Placental pericyte (primary cell): ENCODE data around the gene GPRIN1. TPM values are rescaled to one million over a fixed set of nuclear protein-coding genes. Genes with fewer than 3 reads are reported as not detected.

ENCODE experiments used
- small RNA-seq: library from RNA; depleted of rRNA; stranded (forward); fragments of <200 nt; gene quantifications from one replicate; pipeline ENCODE3, GENCODE V24; 2012; ENCODE audit warnings: low replicate concordance
- total RNA-seq: library from RNA; depleted of rRNA; stranded (reverse); fragments of >200 nt; gene quantifications from 2 replicates; pipeline ENCODE4 v1.2.3, GENCODE V29; 2012

Gene GPRIN1
- total RNA-seq = 1.8 and 11.9 TPM in 2 replicates

DNA sequence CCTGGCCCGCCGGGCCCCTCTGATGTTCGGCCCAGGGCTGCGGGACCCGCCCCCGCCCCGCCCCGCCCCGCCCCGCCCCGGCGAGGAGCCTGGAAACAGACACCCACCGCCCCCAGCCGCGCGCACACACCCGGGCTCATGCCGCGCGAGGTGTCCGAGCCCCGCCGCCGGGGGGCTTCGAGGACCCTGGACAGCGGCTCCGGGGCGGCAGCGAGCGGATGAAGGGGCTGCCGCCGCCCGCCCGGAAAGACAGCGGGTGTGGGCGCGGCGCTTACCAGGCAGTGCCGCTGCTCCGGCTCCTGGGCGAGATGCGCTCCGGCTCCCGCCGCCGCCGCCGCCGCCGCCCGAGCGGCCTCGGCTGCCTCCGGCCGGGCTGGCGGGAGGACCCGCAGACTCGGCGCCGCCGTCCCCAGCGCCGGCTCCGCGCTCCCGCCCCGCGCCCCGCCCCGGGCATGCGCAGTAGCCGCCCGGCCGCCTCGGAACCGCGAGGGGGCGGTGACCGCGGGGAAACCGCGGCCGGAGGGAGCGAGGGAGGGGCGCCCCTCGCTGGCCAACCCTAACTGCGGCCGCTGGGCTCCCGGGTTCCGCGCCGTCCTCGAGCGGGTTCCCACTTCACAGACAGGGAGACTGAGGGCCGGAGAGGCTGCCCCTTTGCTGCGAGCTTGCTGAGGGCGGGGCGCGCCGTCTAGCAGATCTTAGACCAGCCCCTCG is at the start of gene GPRIN1:
Gene GPRIN1 (minus strand): TSS at position 433 of the 711 bp plus-strand sequence. CDS start 10,322 bp downstream, outside the sequence.

DNA sequence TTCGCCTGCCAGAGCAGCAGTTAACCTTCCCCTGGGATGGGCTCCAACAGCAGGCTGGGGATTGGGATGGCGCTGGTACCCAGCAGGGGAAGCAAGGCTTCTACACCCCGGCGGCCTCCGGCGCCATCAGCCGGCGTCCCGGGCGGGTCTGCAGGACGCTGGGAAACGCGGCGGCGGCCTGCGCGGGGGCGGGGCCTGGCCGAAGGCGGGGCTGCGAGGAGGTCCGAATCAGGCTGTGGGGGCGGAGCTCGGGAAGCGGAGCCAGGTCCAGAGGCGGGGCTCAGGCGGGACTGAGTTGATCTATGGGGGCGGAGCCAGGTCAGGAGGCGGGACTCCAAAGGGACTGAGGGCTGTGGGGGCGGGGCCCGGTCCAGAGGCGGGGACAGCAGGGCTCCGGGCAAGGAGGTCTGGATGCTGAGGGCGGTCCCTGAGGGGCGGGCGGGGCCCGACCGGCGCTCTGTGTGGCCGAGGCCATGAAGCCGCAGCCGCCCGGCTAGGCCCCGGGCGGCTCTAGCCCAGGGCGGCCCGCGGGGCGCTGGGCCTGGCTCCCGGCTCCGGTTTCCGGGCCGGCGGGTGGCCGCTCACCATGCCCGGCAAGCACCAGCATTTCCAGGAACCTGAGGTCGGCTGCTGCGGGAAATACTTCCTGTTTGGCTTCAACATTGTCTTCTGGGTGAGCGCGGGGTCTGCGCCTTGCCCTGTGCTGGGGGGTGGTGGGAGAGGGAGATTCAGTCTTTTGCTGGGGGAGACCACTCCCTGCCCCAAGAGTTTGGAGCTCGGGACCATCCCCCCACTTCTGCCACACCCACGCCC is 37.3 kb upstream of the GPRIN1 start, which contains the start of gene TSPAN17:
Gene TSPAN17 (plus strand): TSS at position 455 of the 813 bp plus-strand sequence. CDS start 132 bp downstream, at position 587.

DNA sequence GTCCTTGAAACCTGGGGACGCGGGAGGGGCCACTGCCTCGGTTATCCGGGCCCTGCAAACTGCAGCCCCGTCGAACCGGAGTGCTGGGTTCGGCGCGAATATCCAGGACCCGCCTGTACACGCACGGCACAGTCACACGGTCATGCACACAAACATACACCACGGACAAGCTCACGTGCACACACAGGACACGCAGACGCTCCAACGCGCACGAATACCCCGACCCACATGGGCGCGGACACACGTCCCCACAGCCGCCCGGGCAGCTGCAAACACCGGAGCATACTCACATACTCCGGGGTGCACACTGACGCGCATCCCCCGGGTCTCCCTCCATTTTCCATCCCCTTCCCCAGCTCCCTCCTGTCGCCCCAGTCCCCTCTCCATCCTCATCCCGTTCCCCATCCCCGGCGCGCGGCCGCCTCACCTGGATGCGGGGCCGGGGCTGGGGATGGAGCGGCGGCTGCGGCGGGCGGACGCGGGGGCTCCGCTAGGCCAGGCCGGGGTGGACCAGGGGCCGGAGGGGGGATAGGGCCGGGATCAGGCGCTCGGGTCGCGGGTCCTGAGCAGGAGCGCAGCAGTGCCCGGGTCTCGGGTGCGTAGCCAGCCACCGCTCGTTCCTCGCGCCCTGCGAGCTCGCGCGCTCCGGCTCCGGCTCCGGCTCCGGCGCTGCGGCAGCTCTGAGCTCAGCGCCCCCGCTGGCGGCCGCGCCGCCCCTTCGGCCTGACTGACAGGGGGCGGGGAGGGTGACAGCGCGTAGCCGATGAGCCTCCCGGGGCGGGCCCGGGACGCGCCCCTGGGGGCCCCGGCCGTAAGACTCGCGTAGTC is 20.1 kb upstream of the GPRIN1 start, which contains the start of the genes EIF4E1B and SNCB:
Gene EIF4E1B (plus strand): TSS at position 823 of the 828 bp plus-strand sequence. CDS start 12,113 bp downstream, outside the sequence.
Gene SNCB (minus strand): TSS at position 682 of the 828 bp plus-strand sequence. CDS start 880 bp downstream, outside the sequence.

DNA sequence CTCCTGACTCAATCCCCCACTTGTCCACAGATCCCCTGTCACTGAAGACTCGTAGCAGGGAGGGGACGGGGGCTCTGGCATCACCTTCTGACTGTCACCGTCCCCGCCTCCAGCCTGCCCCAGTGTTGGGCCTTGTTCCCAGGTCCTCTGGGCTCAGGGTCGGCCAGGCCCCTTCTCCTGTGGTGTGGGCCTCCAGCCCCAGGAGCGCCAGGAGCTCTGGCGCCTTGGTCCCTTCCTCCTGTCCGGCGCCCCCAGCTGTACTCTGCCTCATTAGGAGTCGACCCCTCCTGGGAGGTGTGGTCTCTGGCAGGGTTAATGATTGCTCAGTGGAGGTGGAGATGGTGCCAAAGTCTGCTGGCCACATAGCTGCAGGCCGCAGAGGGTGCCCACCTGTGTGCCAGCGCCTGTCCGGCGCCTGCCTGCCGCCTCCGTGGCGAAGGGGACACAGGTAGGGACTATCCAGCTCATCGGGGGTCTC is 61.0 kb downstream of the GPRIN1 start, which contains the start of gene CDHR2:
Gene CDHR2 (plus strand): TSS at position 376 of the 478 bp plus-strand sequence. CDS start 16,011 bp downstream, outside the sequence.

Small RNAs within 50 kb of the gene (small RNA-seq; reads per million reads assigned to genes)
- gene MIR4281 = not detected
- not detected for gene RF00019
- gene RN7SL684P = not detected

Other genes starting within 250 kb of the GPRIN1 start
- gene KIAA1191, start 248.4 kb downstream of the GPRIN1 start, total RNA-seq = 72.9 and 126 TPM in 2 replicates
- 9.4 and 11.6 TPM in 2 replicates for gene ARL10, start 244.7 kb downstream of the GPRIN1 start, total RNA-seq
- gene NOP16, start 221.6 kb downstream of the GPRIN1 start, total RNA-seq = 15.9 and 19.5 TPM in 2 replicates
- gene HIGD2A, start 221.4 kb downstream of the GPRIN1 start, total RNA-seq = 29.6 and 39.8 TPM in 2 replicates
- 77.5 and 102 TPM in 2 replicates for gene CLTB, start 193.6 kb downstream of the GPRIN1 start, total RNA-seq
- gene FAF2, start 161.8 kb downstream of the GPRIN1 start, total RNA-seq = 48.1 and 49.2 TPM in 2 replicates
- 6.1 and 6.9 TPM in 2 replicates for gene RNF44, start 72.8 kb downstream of the GPRIN1 start, total RNA-seq
- gene CDHR2, start 60.8 kb downstream of the GPRIN1 start, total RNA-seq = not detected in 2 replicates
- gene SNCB, start 20.4 kb upstream of the GPRIN1 start, total RNA-seq = 0.14 TPM in 1 of 2 replicates, not detected in the other
- gene EIF4E1B, start 20.5 kb upstream of the GPRIN1 start, total RNA-seq = not detected in 2 replicates
- gene TSPAN17, start 37.3 kb upstream of the GPRIN1 start, total RNA-seq = 36.8 and 42.1 TPM in 2 replicates
- gene UNC5A, start 200.4 kb upstream of the GPRIN1 start, total RNA-seq = under 0.01 TPM in 1 of 2 replicates, not detected in the other